Chondrocyte (in vitro differentiated cells): Measurements from ENCODE around the gene INPP5A. TPM values are rescaled to one million over a fixed set of nuclear protein-coding genes. Genes with fewer than 3 reads are reported as not detected.

Experiments used
- DNase-seq: peaks from one replicate; pipeline ENCODE4 v3.0.0; 2021; ENCODE audit warnings: mixed read lengths, low spot score
- H3K27ac Mint-ChIP-seq: one replicate; pipeline ENCODE4 v1.8.0; 2021; ENCODE audit warnings: mild to moderate bottlenecking, moderate library complexity, mixed read lengths; ENCODE audit not compliant: unreplicated experiment
- H3K27me3 Mint-ChIP-seq: 2 replicates; pipeline ENCODE4 v1.8.0; 2021; ENCODE audit warnings: low read depth, mixed read lengths
- H3K36me3 Mint-ChIP-seq: 2 replicates; pipeline ENCODE4 v1.8.0; 2021; ENCODE audit warnings: low read depth, mixed read lengths
- H3K4me1 Mint-ChIP-seq: 2 replicates; pipeline ENCODE4 v1.8.0; 2021; ENCODE audit warnings: low read depth, mild to moderate bottlenecking, mixed read lengths
- H3K4me3 Mint-ChIP-seq: one replicate; pipeline ENCODE4 v1.8.0; 2021; ENCODE audit warnings: mild to moderate bottlenecking, moderate library complexity, mixed read lengths; ENCODE audit not compliant: unreplicated experiment
- H3K9me3 Mint-ChIP-seq: 2 replicates; pipeline ENCODE4 v1.8.0; 2021; ENCODE audit warnings: low read depth, mixed read lengths
- total RNA-seq: library from RNA; stranded (reverse); gene quantifications from 3 replicates; pipeline ENCODE4 v1.2.1, GENCODE V29; 2021
- TF ChIP-seq, protein P1 (sequence below): fragments of 200-600 bp; sonication (generic); IDR thresholded peaks from 2 replicates; pipeline ENCODE4 v1.5.0; 2021; ENCODE audit warnings: antibody characterized with exemption, mild to moderate bottlenecking, moderate library complexity

INPP5A gene
- total RNA-seq, 1 donor from 2014 or later, result 40.6 TPM

DNA sequence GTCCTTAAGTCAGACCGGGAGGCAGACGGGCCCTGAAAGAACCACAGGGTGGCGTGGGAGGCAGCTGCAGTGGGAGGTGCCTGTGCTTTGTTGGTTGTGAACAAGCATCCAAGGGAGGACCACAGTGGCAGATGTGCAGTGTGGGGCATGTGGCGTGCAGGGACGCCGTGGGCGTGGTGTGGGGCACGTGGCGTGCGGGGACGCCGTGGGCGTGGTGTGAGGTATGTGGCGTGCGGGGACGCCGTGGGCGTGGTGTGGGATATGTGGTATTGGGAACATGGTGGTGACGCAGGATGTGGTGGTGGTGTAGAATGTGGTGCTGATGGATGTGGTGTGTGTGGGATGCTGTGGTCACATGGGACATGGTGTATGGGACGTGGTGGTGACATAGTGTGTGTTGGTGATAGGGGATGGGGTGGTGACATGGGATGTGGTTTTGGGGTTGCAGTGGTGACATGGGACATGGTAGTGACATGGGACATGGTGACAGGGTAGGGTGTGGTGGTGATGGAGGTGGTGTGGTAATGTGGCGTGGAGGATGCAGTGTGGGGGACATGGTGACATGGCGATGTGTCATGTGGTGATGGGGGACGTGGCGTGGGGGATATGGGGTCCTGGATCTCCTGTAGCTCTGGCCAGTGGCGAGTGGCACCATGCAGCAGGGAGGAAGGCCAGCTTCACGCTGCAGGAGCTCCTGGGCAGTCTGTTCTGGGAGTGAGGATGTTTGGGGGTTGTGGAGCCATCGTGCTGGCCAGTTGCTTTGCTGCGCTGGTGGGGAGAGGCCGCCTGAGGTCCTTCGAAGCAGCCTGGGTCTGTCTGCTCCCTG, 78.8 kb downstream of the INPP5A start:
- no peak overlapping the region for H3K27ac Mint-ChIP-seq
- H3K4me1 Mint-ChIP-seq, result peaks cover 11% of the 10 kb centered on the region

DNA sequence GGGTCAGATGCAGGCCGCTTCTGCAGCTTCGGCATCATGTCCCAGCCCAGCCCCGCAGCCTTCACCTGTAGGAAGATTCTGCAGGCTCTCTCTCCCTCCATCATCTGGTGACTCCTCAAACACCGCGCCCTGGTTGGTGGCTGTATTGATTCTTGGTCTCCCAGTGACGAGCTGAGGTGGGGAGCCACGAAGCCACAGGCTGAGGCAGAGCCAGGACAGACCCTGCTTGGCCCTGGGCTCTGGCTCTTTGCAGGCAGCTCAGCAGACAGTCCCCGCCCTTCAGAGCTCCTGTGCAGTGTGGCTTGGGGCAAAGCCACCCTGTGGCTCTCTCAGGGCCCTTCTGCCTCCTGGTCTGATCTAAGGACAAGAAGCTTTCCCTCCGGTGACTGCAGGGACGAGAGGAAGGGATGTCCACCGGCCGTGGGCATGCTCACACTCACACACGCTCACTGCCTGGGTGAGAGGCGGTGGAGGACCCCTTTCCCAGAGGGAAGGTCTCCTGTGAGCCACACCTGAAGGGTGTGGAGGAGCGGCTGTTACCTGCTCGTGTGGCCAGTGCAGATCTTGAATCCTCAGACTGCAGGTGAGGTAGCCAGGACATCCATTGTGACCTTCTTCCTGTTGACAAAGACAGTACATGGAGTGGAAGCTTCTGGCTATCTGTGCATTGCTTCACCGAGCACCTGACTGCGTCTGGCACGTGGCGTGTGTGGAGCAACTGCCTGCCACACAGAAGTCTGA, 79.6 kb downstream of the INPP5A start:
- Mint-ChIP-seq H3K36me3 (peaks cover 11% of the 10 kb centered on the region), H3K4me1 (peaks cover 8% of the 10 kb centered on the region), H3K27ac (no peak overlapping the region), H3K4me3 (no peak overlapping the region), H3K27me3 (no peaks in the 10 kb centered on the region), H3K9me3 (peaks cover 14% of the 10 kb centered on the region)
- TF ChIP-seq, protein P1, sequence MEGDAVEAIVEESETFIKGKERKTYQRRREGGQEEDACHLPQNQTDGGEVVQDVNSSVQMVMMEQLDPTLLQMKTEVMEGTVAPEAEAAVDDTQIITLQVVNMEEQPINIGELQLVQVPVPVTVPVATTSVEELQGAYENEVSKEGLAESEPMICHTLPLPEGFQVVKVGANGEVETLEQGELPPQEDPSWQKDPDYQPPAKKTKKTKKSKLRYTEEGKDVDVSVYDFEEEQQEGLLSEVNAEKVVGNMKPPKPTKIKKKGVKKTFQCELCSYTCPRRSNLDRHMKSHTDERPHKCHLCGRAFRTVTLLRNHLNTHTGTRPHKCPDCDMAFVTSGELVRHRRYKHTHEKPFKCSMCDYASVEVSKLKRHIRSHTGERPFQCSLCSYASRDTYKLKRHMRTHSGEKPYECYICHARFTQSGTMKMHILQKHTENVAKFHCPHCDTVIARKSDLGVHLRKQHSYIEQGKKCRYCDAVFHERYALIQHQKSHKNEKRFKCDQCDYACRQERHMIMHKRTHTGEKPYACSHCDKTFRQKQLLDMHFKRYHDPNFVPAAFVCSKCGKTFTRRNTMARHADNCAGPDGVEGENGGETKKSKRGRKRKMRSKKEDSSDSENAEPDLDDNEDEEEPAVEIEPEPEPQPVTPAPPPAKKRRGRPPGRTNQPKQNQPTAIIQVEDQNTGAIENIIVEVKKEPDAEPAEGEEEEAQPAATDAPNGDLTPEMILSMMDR, result no peak
- DNase-seq, result peak; percentile 88

More for the DNA sequence above, 78.8 kb downstream of the INPP5A start:
- Mint-ChIP-seq H3K4me3 (no peak overlapping the region), H3K9me3 (peaks cover 12% of the 10 kb centered on the region), H3K27me3 (no peaks in the 10 kb centered on the region), H3K36me3 (peaks cover 9% of the 10 kb centered on the region)
- TF ChIP-seq, protein P1, result no peak
- DNase-seq, result peak; percentile 85

DNA sequence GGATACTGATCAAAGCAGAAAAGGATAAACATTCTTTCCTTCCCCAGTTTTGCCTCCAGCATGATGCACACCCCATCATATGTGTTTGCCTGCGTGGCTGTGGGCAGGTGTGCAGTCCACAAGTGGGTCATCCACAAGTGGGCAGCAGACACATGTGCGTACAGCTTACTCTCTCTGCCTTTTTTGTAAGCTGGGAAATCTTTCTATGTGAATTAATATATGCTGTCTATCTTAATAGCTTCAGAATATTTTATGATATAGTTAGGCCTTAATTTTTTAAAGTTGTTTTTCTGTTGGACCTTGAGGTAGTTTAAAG, 80.1 kb downstream of the INPP5A start:
- Mint-ChIP-seq H3K4me1 (peaks cover 3% of the 10 kb centered on the region), H3K27ac (no peak overlapping the region), H3K4me3 (no peak overlapping the region), H3K36me3 (peaks cover 11% of the 10 kb centered on the region), H3K27me3 (no peaks in the 10 kb centered on the region), H3K9me3 (peaks cover 14% of the 10 kb centered on the region)
- TF ChIP-seq, protein P1, result no peak
- DNase-seq, result no peak

DNA sequence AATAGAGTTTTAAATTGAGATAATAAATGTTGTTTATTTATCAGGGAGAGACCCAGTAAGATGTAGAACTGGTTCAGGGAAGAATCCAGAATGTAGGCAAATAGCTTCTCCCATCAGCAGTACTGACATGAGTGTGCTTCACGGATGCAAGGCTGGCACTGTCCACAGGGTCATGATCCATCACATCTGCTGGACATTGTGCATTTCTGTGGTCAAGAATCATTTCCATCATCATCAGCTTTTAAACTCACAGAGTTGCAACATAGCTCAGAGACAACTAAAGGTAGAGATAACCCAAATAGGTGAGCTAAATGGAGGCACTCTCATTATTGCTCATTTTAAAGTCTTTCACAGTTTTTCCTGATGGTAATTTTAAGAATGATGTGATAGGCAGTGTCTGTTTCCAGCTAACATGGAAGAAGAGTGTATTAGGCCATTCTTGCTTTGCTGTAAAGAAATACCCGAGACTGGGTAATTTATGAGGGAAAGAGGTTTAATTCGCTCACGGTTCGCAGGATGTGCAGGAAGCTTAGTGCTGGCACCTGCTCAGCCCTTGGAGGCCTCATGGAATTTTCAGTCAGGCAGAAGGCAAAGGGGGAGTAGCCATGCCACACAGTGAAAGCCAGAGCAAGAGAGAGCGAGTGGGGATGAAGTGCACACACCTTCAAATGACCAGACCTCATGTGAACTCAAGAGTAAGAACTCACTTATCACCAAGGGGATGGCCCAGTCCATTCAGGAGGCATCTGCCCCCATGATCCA, 80.8 kb downstream of the INPP5A start:
- peaks cover 12% of the 10 kb centered on the region for H3K36me3 Mint-ChIP-seq
- H3K4me3 Mint-ChIP-seq, result no peak overlapping the region
- peaks cover 14% of the 10 kb centered on the region for H3K9me3 Mint-ChIP-seq
- no peaks in the 10 kb centered on the region for H3K27me3 Mint-ChIP-seq
- H3K27ac Mint-ChIP-seq, result no peak overlapping the region
- no peak for DNase-seq
- TF ChIP-seq, protein P1, result no peak
- no peaks in the 10 kb centered on the region for H3K4me1 Mint-ChIP-seq

DNA sequence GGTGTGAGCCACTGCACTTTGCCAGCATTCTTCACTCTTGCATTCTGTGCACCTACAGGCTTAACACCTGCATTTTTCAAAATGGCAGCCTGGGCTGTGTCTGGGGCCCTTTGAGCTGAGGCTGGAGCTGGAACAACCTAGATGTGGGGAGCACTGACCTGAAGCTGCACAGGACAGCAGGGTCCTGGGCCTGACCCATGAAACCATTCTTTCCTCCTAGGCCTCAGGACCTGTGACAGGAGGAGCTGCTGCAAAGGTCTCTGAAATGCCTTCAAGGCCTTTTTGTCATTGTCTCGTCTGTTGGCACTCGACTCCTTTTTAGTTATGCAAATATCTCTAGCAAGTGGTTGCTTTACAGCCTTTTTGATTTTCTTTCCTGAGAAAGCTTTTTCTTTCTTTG, 82.3 kb downstream of the INPP5A start:
- Mint-ChIP-seq H3K27ac (no peak overlapping the region), H3K36me3 (peaks cover 10% of the 10 kb centered on the region), H3K4me3 (no peak overlapping the region), H3K9me3 (peaks cover 14% of the 10 kb centered on the region), H3K4me1 (no peaks in the 10 kb centered on the region), H3K27me3 (no peaks in the 10 kb centered on the region)
- peak; percentile 32 for DNase-seq
- TF ChIP-seq, protein P1, result no peak
